ENCODE measurements around the gene CSF1.
"Not testable (repeated sequence)": the region's sequence is repeated elsewhere in the genome, so short reads cannot be mapped to it uniquely, and the experiment has no call there.

The CSF1 gene, protein sequence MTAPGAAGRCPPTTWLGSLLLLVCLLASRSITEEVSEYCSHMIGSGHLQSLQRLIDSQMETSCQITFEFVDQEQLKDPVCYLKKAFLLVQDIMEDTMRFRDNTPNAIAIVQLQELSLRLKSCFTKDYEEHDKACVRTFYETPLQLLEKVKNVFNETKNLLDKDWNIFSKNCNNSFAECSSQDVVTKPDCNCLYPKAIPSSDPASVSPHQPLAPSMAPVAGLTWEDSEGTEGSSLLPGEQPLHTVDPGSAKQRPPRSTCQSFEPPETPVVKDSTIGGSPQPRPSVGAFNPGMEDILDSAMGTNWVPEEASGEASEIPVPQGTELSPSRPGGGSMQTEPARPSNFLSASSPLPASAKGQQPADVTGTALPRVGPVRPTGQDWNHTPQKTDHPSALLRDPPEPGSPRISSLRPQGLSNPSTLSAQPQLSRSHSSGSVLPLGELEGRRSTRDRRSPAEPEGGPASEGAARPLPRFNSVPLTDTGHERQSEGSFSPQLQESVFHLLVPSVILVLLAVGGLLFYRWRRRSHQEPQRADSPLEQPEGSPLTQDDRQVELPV

GRCh38 chr1:109910123-109910962, at the start of gene CSF1:
Gene CSF1, plus strand, starts transcription at chr1:109910849. Its CDS starts 175 bp downstream, at chr1:109911024.
- peak; percentile 40 to 64 (median 48) for DNase-seq (ENCODE audit: low read depth in 3 of 3)

DNA sequence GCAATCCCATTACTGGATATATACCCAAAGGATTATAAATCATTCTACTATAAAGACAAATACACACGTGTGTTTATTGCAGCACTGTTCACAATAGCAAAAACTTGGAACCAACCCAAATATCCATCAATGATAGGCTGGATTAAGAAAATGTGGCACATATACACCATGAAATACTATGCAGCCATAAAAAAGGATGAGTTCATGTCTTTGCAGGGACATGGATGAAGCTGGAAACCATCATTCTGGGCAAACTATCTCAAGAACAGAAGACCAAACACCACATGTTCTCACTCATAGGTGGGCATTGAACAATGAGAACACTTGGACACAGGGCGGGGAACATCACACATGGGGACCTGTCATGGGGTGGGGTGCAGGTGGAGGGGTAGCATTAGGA, 49.0 kb upstream of the CSF1 start:
- not testable (repeated sequence) for DNase-seq (ENCODE audit: low read depth in 3 of 3)

DNA sequence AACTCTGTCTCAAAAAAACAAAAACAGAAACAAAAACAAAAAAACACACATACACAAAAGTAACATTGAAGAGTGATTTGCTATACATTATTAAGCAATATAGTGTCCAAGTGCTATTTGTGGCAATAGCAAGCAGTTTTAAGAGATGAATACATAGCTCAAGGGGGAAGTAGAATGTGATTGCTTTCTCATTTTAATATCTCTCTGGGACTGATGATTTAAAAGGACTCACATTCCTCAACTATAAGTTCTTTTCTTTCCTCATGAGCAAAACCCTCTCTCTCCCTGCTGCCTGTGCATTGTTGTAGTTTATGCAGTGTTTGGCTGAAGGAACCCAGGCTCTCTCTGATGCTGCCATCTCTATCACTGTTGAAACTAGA, 47.0 kb upstream of the CSF1 start:
- DNase-seq (ENCODE audit: low read depth in 3 of 3), result no peak

GRCh38 chr1:109864047-109864822, 46.4 kb upstream of the CSF1 start:
- no peak for DNase-seq (ENCODE audit: low read depth in 3 of 3)

DNA sequence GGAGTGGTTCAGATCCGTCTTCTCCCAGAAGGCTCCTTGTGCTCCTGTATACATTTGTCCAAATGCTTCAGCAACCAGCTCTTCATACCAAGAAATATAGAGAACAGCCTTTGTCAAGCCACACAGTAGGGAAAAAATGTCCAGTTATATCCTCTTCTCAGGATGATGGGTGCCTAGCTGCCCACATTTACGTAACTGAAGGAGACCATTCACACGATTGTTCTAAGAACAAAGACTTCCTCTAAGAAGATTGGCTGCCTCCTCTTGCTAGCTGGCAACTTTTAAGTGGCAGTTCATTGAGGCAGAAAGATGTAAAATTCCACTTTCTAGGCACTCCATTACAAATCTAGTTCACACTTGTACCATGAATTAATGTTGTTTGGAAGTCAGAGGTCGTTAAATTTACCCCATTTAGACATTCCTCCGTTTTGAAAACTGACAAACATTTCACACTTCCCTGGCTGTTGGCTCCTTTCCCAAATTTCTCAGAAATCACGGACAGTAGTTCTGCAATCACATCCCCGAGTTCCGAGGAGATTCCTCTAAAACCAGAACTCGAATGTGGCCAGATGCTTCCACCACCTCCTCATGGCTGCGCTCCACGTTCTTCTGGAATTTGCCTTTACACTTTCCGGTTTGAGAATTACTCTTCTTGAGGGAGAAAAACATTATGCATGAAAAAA, 45.6 kb upstream of the CSF1 start:
- DNase-seq (ENCODE audit: low read depth in 3 of 3), result no peak

DNA sequence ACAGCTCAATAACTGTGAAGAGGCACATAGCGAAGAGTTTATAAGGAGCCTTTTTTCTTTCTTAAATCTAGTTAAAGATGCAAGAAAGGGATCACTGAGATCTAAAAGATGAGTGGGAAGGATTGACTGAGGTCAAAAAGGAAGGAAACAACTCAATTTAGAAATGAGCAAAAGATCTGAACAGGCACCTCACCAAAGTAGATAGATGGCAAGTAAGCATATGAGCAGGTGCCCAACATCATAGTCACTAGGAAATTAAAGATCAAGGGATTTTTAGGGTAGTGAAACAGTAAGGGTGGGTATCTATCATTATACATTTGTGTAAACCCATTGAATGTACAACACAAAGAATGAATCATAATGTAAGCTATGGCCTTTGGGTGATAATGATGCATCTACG, 44.6 kb upstream of the CSF1 start:
- DNase-seq (ENCODE audit: low read depth in 3 of 3), result no peak

- no peak for DNase-seq (ENCODE audit: low read depth in 3 of 3)
These were observed 37.1 kb upstream of the CSF1 start for GRCh38 chr1:109873278-109874175.

- DNase-seq (ENCODE audit: low read depth in 3 of 3), result no peak
These were observed 36.2 kb upstream of the CSF1 start for GRCh38 chr1:109874445-109874844.

DNA sequence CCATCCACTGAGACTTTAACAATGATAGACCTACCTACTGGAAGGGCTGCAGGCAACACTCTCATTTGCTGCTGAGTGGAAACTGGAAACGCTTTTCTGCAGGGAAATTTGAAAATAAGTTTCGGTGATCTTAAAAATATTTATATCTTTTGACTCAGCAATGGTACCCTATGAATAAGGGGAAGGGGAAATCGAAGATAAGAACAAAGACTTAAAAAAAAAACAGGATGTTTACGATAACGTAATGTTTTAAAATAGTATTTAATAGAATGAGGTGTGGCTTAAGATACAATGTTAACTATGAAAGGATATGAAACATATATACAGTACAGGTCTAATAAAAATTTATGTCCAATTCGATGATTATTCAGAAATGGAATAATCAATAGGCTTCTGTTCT, 34.8 kb upstream of the CSF1 start:
- no peak for DNase-seq (ENCODE audit: low read depth in 3 of 3)

- DNase-seq (ENCODE audit: low read depth in 3 of 3), result no peak
These were observed 33.9 kb upstream of the CSF1 start for GRCh38 chr1:109876617-109877316.

DNA sequence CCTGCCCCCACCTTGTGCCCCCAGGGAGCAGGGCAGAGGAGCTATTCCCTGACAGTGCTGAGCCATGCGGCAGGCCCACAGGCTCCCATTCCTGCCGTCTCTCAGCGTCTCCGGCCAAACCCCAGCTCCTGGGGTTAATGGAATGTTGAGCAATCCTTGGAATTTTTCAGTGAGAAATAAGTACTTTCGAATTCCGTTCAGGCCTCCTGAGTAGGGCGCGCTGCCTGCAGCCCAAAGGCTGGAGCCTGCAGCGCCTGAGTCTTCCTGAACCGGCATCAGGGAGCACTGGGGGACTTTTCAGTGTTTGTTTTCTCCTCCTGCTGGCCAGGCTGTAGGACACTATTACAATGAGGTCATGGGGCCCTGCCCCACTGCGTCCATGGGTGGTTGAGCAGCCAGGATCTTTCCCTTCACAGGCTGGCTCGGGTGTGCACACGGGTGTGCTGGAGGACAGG, 33.3 kb upstream of the CSF1 start:
- DNase-seq (ENCODE audit: low read depth in 3 of 3), result no peak

GRCh38 chr1:109877776-109878175, 32.9 kb upstream of the CSF1 start:
- no peak for DNase-seq (ENCODE audit: low read depth in 3 of 3)

DNA sequence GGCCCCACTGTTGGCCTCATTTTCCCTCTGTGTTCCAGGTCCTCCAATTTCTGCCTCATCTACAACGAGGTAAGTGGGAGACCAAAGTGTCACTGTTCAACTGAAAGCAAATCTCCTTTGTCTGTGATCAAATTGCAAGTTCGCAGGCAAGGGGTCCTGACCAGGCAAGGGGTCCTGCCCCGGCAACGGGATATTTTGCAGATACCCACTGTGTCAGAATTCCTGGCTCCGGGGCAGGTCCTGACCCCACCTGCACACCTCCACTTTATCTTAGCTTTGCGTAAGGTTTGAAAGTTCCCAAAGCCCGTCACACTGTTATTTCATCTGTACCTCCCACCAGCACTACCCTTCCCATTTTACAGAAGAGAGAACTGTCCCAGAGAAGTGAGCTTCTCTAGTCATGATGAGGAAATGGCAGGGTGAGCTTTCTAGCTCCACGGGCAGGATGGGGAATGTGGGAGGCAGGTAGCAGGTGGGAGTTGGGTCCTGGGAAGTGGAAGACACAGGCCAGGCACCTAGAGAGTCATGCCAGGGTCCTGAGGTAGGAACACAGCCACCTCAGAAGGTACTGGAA, 32.0 kb upstream of the CSF1 start:
- no peak for DNase-seq (ENCODE audit: low read depth in 3 of 3)

- DNase-seq (ENCODE audit: low read depth in 3 of 3), result not testable (repeated sequence)
These were observed 31.3 kb upstream of the CSF1 start for GRCh38 chr1:109879371-109879770.

DNA sequence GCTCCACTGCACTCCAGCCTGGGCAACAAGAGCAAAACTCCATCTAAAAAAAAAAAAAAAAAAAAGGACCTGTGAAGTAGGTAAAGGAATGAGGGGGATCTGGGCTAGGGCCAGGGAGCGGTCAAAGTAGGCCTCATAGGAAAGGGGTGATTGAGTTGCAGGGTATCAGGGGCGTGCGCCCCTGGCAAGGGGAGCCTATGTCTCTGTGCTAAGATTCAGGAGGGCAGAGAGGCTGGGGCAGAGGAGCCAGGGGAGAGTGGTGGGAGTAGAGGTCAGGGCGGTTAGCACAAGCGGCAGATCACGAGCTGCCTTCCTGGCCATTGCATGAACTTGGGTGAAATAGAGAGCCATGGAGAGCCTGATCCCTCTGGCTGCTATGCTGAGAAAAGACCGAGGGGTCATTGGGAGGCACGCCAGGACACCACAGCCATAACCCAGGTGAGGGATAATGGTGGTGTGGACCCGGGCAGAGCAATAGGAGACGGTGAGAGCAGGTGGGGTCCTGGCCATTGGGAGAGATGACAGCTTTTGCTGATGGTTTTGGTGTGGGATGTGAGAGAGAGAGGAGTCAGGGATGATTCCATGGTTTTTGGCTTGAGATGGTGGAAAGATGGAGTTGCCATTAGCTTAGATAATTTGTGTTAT, 30.6 kb upstream of the CSF1 start:
- no peak for DNase-seq (ENCODE audit: low read depth in 3 of 3)

GRCh38 chr1:109880971-109881894, 29.4 kb upstream of the CSF1 start:
- no peak for DNase-seq (ENCODE audit: low read depth in 3 of 3)

GRCh38 chr1:109881906-109882287, 28.8 kb upstream of the CSF1 start:
- no peak for DNase-seq (ENCODE audit: low read depth in 3 of 3)
